HG03378 (cell line): ENCODE results near the gene UBE2I.
"Not testable (repeated sequence)": the region's sequence is repeated elsewhere in the genome, so short reads cannot be mapped to it uniquely, and the experiment has no call there.

Source experiments
- ATAC-seq: cut with Tn5 transposase; IDR thresholded peaks from one replicate; pipeline ENCODE4 v1.9.1; 2021; ENCODE audit warnings: mild to moderate bottlenecking, moderate library complexity; ENCODE audit not compliant: unreplicated experiment

UBE2I gene

GRCh38 chr16:1308977-1309885 lies at the start of gene UBE2I:
Gene UBE2I (plus strand): TSS chr16:1309636. CDS start chr16:1314031, 4,395 bp downstream.
- peak; percentile 58 for ATAC-seq

DNA sequence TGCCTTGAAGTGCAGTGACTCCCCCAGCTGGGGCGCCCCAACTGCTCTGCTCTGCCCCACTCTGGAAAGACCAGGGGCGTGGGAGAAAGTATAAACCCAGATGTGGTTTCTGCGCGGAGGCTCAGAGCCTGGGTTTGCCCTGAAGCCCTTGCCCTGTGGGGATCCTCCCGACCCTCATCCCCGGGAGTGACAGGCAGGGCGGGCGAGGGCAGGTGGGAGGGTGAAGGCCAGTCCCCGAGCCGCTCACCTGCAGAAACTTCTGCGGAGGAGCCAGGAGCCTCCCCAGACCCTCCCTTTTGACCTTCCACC lies 49.7 kb upstream of the UBE2I start:
- ATAC-seq = no peak

DNA sequence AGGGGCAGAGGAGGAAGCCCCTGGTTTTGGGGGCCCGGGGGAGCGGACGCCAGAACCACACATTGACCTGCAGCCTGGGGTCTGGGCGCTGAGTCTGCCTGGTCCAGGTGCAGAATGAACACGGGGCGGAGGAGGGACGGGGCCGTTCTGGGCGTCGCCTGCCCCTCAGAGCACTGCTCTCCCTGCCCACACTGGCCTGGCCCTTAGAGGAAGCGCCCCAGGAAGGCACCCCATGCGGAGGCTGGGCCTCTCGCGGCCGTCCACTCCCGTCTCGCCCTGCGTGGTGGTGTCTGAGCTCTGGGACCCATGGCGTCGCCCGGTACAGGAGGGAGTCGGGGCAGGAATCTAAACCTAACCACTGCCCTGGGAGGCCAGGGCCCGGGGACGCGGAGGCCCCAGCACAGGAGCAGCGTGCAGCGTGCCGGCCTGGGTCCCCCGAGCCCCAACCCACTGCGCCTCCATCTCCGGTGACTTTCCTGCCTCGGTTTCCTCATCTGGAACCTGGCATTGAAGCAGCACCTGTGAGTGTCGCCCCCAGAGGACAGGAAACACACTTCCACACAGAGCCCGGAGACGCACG lies 49.2 kb upstream of the UBE2I start:
- ATAC-seq = no peak

- ATAC-seq = no peak
These were observed 48.1 kb upstream of the UBE2I start for GRCh38 chr16:1261131-1261892.

DNA sequence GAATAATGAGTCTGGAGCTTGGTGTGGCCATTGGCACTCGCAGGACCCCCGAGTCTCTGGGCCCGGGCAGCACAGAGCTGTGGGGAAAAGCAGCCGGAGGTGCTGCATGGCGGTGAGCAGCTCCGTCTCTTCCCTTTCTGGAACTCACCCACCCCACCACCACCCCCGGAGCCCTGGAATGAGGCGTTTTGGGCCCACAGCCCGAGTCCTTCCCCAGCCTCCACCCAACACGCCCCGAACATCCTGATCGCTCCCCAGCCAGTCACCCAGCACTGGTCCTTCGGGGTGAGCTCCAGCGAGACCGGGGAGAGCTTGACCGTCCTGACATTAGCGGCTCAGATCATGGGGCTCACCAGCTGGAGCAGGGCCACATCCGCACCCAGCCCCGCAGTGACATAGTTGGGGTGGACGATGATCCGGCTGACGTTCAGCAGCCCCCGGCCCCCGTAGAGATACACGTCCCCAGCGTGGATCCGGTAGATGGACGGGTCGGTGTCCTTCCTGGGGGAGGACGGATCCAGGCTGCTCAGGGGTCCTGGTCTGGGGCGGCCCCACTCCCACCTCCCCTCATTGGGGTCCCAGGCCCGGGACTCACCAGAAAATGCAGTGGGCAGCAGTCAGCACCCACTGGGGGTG lies 47.1 kb upstream of the UBE2I start:
- ATAC-seq = no peak

DNA sequence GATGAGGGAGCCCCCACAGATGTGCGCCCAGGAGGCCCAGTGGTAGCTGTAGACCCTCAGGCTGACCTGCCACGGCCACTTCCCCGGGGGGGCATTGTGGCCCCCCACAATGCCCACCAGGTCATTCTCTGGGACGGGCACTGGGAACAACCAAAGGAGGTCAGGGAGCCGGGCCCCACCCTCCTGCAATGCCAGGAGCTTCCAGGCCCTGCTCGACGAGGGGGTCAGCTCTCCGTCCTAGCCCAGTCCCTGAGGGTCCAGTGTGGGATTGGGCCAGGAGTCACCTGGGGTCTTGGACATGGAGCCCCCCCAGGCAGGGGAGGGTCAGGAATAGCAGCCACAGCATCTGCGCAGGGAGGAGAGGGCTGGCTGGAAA lies 46.6 kb upstream of the UBE2I start:
- no peak for ATAC-seq

DNA sequence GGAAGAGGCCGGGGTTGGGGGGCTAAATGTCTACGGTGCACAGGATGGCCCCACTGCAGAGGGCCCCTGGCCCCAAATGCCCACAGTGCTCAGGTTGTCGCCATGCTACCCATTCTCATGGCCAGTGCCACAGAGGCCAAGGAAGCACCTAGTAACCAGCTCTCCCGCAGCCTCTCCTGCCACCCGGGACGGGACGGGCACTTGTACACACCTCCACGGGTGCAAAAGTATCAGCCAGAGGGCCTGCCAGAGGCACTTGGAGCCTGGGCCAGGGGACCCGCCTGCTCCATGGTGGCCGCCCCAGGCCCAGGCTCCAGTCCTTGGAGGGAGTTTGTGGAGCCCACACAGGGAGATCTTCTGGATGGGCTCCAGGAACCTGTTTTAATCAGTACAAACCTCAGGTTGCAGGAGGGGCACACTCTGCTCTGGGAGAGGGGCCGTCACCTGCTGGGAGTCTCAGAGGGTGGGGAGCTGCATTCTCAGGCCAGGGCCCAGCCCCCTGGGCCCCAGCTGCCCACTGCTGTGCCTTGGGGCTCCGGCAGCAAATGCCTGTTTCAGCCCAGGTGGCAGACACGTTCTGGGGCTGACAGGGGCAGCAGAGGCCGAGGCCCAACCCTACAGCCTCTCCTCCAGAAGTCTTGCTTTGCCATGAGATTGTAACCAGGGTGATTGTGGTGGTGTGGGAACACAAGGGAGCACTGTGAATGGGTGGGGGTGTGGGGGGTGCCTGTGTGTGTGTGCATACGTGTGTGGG lies 45.7 kb upstream of the UBE2I start:
- no peak for ATAC-seq

GRCh38 chr16:1264345-1265089 lies 44.9 kb upstream of the UBE2I start:
- no peak for ATAC-seq

GRCh38 chr16:1265090-1265630 lies 44.3 kb upstream of the UBE2I start:
- no peak for ATAC-seq

GRCh38 chr16:1265826-1266225 lies 43.6 kb upstream of the UBE2I start:
- no peak for ATAC-seq

- not testable (repeated sequence) for ATAC-seq
These were observed 40.0 kb upstream of the UBE2I start for GRCh38 chr16:1269418-1269817.

- no peak for ATAC-seq
These were observed 38.1 kb upstream of the UBE2I start for GRCh38 chr16:1271380-1271723.

DNA sequence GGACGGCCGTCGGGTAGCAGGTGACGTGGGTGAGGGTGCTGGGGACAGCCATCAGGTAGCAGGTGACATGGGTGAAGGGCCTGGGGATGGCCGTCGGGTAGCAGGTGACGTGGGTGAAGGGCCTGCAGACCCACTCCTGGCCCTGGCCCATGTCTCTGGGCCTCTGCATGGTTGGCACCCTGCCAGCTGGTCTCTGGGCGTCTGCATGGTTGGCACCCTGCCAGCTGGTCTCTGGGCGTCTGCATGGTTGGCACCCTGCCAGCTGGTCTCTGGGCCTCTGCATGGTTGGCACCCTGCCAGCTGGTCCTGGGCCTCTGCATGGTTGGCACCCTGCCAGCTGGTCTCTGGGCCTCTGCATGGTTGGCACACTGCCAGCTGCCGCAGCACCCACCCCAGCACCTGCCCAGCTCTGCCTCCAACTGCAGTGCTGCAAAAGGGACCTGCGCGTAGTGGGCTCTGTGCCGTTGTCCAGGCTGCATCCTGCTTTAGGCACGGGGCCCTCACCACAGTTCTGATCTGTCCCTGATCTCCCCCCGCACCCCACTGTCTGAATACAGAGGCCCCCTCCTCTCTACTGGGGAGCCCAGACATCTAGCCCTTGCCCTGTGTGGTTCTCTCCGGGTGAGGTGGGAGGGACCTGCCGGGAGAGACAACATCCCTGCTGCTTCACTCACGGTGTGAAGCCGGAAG lies 37.6 kb upstream of the UBE2I start:
- ATAC-seq = not testable (repeated sequence)

DNA sequence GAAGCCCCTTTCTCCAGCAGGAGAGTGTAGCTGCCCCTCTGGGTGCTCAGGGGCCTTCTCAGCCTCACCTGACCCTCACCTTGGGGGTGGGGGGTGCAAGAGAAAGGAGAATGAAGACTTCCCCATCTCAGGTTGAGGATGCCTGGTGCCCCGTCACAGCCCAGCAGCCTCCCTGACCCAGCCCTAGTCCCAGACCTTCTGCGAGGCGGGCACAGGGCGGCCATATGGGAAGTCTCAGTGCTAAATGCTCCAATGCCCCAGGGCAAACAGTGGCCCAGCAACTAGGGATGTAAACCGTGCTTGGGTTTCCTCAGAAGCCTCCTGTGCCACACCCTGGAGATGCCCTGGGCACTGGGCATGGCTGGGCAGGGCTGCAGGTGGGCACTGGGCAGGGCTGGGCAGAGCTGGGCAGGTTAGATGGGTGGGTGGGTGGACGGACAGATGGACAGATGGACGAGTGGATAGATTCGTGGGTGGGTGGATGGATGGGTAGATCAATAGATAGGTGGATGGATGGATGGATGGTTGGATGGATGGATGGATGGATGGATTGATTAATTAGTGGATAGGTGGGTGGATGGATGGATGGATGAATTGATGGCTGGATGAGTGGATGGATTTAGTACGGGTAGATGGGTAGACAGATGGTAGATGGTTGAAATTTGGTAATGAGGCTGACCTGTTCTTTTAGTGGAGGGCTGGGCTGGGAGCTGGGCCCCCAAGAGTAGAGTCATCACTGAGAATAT lies 36.8 kb upstream of the UBE2I start:
- ATAC-seq = no peak

GRCh38 chr16:1273816-1274215 lies 35.6 kb upstream of the UBE2I start:
- no peak for ATAC-seq

DNA sequence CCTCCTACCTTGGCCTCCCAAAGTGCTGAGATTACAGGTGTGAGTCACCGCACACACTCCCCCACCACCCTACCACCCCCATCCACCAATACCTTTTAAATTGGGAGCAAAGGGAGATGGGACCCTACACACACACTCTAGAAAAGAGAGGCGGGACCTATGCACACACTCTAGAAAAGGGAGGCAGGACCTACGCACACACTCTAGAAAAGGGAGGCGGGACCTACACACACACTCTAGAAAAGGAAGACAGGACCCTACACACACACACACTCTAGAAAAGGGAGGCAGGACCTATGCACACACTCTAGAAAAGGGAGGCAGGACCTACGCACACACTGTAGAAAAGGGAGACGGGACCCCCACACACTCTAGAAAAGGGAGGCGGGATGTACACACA lies 34.7 kb upstream of the UBE2I start:
- no peak for ATAC-seq

DNA sequence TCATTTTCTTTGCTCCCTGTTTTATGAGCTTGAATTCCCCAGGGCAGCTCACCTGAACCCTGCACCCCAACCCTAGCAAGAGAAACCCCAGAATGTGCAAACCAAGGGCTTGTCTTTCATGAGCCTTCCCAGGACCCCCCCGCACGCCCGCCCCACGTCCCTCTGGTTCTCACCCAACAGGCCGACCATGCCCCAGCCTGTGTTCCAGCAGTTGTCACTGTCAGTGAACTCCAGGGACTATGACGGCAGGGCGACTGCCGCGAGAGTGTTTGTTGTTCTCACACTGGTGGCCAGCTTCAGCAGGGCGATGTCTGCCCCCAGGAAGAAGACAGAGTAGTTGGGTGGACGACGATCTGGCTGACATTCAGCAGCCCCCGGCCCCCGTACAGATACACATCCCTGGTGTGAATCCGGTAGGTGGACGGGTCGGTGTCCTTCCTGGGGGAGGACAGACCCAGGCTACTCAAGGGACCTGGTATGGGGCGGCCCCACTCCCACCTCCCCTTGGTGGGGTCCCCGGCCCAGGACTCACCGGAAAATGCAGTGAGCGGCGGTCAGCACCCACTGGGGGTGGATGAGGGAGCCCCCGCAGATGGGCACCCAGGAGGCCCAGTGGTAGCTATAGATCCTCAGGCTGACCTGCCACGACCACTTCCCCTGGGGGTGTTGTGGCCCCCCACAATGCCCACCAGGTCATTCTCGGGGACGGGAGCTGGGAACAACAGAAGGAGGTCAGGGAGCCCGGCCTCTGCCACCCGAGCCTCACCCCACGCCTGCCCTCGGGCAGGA lies 33.5 kb upstream of the UBE2I start:
- no peak for ATAC-seq

- ATAC-seq = no peak
These were observed 32.9 kb upstream of the UBE2I start for GRCh38 chr16:1276580-1276878.
